GM19043 (cell line): ENCODE measurements around the gene IL20RA.

Source experiments
- ATAC-seq: cut with Tn5 transposase; IDR thresholded peaks from one replicate; pipeline ENCODE4 v1.9.1; 2021; ENCODE audit warnings: low read depth; ENCODE audit not compliant: unreplicated experiment

IL20RA gene

GRCh38 chr6:137011406-137011805, 33.4 kb downstream of the IL20RA start:
- ATAC-seq, result no peak

- ATAC-seq, result no peak
Measured at GRCh38 chr6:137010128-137010718, 34.5 kb downstream of the IL20RA start.

GRCh38 chr6:137008204-137008603, 36.6 kb downstream of the IL20RA start:
- no peak for ATAC-seq

- ATAC-seq, result no peak
Measured at GRCh38 chr6:137006056-137006455, 38.7 kb downstream of the IL20RA start.

- no peak for ATAC-seq
Measured at GRCh38 chr6:137005073-137005472, 39.7 kb downstream of the IL20RA start.

GRCh38 chr6:137002505-137002904, 42.3 kb downstream of the IL20RA start:
- ATAC-seq, result no peak

- no peak for ATAC-seq
Measured at GRCh38 chr6:137001977-137002302, 42.8 kb downstream of the IL20RA start.

GRCh38 chr6:137001299-137001976, 43.3 kb downstream of the IL20RA start:
- no peak for ATAC-seq

GRCh38 chr6:137000825-137001224, 43.9 kb downstream of the IL20RA start:
- no peak for ATAC-seq

GRCh38 chr6:136995521-136995920, 49.2 kb downstream of the IL20RA start:
- no peak for ATAC-seq

- ATAC-seq, result no peak
Measured at GRCh38 chr6:136994782-136995181, 50.0 kb downstream of the IL20RA start.

- no peak for ATAC-seq
Measured at GRCh38 chr6:136992113-136992512, 52.7 kb downstream of the IL20RA start.

GRCh38 chr6:136991646-136992045, 53.1 kb downstream of the IL20RA start:
- no peak for ATAC-seq

- no peak for ATAC-seq
Measured at GRCh38 chr6:136990754-136991153, 54.0 kb downstream of the IL20RA start.

GRCh38 chr6:136990242-136990578, 54.6 kb downstream of the IL20RA start:
- no peak for ATAC-seq

- no peak for ATAC-seq
Measured at GRCh38 chr6:136989571-136990241, 55.1 kb downstream of the IL20RA start.

- ATAC-seq, result no peak
Measured at GRCh38 chr6:136987526-136987925, 57.2 kb downstream of the IL20RA start.

GRCh38 chr6:136985502-136985901, 59.3 kb downstream of the IL20RA start:
- ATAC-seq, result no peak

GRCh38 chr6:136984578-136984977, 60.2 kb downstream of the IL20RA start:
- no peak for ATAC-seq

- no peak for ATAC-seq
Measured at GRCh38 chr6:136983687-136984086, 61.1 kb downstream of the IL20RA start.

- ATAC-seq, result no peak
Measured at GRCh38 chr6:136982928-136983327, 61.8 kb downstream of the IL20RA start.

- no peak for ATAC-seq
Measured at GRCh38 chr6:136980070-136980469, 64.7 kb downstream of the IL20RA start.
